Panc1 (cell line): ENCODE data around the gene HPN. TPM values are rescaled to one million over a fixed set of nuclear protein-coding genes. Genes with fewer than 3 reads are reported as not detected.

Experiments used
- ATAC-seq: fragments of 200-7000 bp; cut with Tn5 transposase; 2 replicates; pipeline ENCODE4 v1.9.1; 2020; ENCODE audit warnings: mild to moderate bottlenecking, moderate library complexity
- BruUV-seq: library from RNA; stranded (reverse); fragments of 400-500 nt; replicated peaks from 2 replicates; lab custom pipeline; 2021; lab: Mats Ljungman, UMichigan
- CTCF ChIA-PET: fragments of 300-600 bp; sonication (Branson Sonifier 250); formaldehyde crosslinking; loops from one replicate; lab custom pipeline; 2022; ENCODE audit warnings: antibody characterized with exemption; lab: Charles Lee
- POLR2A ChIA-PET: fragments of 300-600 bp; sonication (Branson Sonifier 250); formaldehyde crosslinking; loops from one replicate; lab custom pipeline; 2022; ENCODE audit warnings: antibody characterized with exemption; lab: Charles Lee
- DNase-seq: peaks from one replicate; pipeline ENCODE4 v3.0.0-alpha.2; 2010; ENCODE audit warnings: low read depth, low spot score
- H3K27ac ChIP-seq: 2 replicates; pipeline ENCODE4 v1.5.1; 2011; ENCODE audit warnings: mild to moderate bottlenecking, low read length, inconsistent platforms
- H3K27me3 ChIP-seq: fragments of 200-500 bp; sonication (Bioruptor generic); 2 replicates; pipeline ENCODE4 v1.6.0; 2014; ENCODE audit warnings: low read length, inconsistent platforms; ENCODE audit not compliant: control insufficient read depth, insufficient read depth
- H3K36me3 ChIP-seq: fragments of 200-500 bp; sonication (Bioruptor generic); 2 replicates; pipeline ENCODE4 v1.5.1; 2014; ENCODE audit warnings: inconsistent platforms, mild to moderate bottlenecking, low read length, moderate library complexity; ENCODE audit not compliant: control insufficient read depth, insufficient read depth
- H3K4me1 ChIP-seq: 2 replicates; pipeline ENCODE4 v1.5.1; 2011; ENCODE audit warnings: inconsistent platforms, mild to moderate bottlenecking, low read length, moderate library complexity; ENCODE audit not compliant: control insufficient read depth, insufficient read depth
- H3K4me3 ChIP-seq, 2 experiments: 2 replicates each; pipeline ENCODE4 v1.5.1; 2011 to 2012; ENCODE audit warnings: low read depth in 2 of 2, low read length in 2 of 2, mild to moderate bottlenecking in 2 of 2, inconsistent platforms in 1 of 2, moderate library complexity in 1 of 2
- H3K9me3 ChIP-seq: fragments of 200-500 bp; sonication (Bioruptor generic); 2 replicates; pipeline ENCODE4 v1.5.1; 2014; ENCODE audit warnings: low read depth, mild to moderate bottlenecking, inconsistent platforms, low read length, moderate library complexity; ENCODE audit not compliant: control insufficient read depth, insufficient read depth
- POLR2AphosphoS5 ChIP-seq: IDR thresholded peaks from 2 replicates; pipeline ENCODE4 v1.6.1; 2012; ENCODE audit warnings: mild to moderate bottlenecking, low read depth, low read length, moderate library complexity
- SIN3A ChIP-seq: IDR thresholded peaks from 2 replicates; pipeline ENCODE4 v1.6.1; 2012; ENCODE audit warnings: low read depth, mild to moderate bottlenecking, low read length, moderate library complexity, borderline replicate concordance; ENCODE audit not compliant: insufficient read depth
- TCF7L2 ChIP-seq: IDR thresholded peaks from 2 replicates; pipeline ENCODE4 v1.6.1; 2011; ENCODE audit warnings: mild to moderate bottlenecking, low read depth, low read length, inconsistent platforms
- in situ Hi-C: cut with HindIII; loops from 2 replicates; pipeline ENCODE4 v1.10.0; 2016; ENCODE audit warnings: low sequenced_read_pairs, low pct_unique_long_range_greater_than_20kb
- intact Hi-C: fragments of 100-400 bp; cut with micrococcal nuclease; formaldehyde crosslinking; loops from one replicate; pipeline ENCODE4 v1.10.0; 2022; ENCODE audit not compliant: unreplicated experiment
- total RNA-seq: library from RNA; stranded (reverse); gene quantifications from one replicate; pipeline ENCODE4 v1.2.1, GENCODE V29; 2021; ENCODE audit not compliant: unreplicated experiment
- TF ChIP-seq, protein P1 (sequence below), 2 experiments: IDR thresholded peaks; 2 replicates each; pipeline ENCODE4 v1.6.1; 2011 to 2012; ENCODE audit warnings: low read depth in 2 of 2, control low read depth in 1 of 2, low read length in 1 of 2, mild to moderate bottlenecking in 1 of 2, moderate library complexity in 1 of 2; ENCODE audit not compliant: insufficient read depth in 1 of 2
- TF ChIP-seq, protein P2 (sequence below): fragments of 450-650 bp; IDR thresholded peaks from 2 replicates; pipeline ENCODE4 v1.5.1; 2017; ENCODE audit warnings: mild to moderate bottlenecking

Gene HPN
- total RNA-seq, 1 experiment from 2014 or later, result 0.08 TPM

DNA sequence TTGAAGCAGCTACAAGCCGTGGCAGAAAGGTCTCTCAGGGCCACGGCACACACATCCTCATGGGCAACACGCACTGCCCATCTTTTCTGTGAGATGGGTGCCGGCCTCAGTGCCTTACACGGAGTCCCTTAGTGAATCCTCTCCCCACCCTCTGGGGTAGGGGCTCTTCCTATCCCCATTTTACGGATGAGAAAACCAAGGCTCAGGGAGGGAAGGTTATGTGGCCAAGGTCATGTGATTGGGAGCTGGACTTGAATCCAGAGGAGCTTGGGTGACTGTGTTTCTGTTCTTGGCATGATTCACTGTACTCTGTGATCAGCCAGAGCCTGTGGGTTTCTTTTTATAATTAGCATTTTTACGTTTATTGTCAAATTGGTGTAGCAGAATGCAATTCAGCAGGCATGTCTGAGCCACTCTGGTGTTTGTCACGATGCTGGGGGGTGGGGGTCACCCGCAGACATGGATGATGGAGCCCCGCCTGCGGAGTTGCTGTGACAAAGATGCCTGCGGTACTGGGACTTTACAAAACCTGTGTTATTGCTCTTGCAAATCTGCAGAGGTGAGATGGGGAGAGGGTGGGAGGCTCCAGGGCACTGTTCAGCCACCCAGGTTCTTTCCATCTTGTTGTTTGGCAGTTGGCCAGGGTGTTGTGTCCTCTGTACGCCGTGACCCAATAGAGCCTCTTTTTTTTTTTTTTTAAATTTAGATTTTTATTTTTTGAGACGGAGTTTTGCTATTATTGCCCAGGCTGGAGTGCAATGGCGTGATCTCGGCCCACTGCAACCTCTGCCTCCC is 6.7 kb upstream of the HPN start:
- ChIA-PET CTCF (no interaction called here), POLR2A (no interaction called here)
- Histone ChIP-seq H3K4me1 (peaks cover 2% of the 10 kb centered on the region), H3K9me3 (no peaks in the 10 kb centered on the region), H3K27me3 (peaks cover 3% of the 10 kb centered on the region; the same call in 1 of the 2 replicates), H3K4me3 (no peak overlapping the region), H3K27ac (no peak overlapping the region), H3K36me3 (no peaks in the 10 kb centered on the region)
- intact Hi-C loops, result no loop called here
- BruUV-seq, result no TSS peak
- ATAC-seq (no peak), DNase-seq (no peak)
- TF ChIP-seq, protein P1, sequence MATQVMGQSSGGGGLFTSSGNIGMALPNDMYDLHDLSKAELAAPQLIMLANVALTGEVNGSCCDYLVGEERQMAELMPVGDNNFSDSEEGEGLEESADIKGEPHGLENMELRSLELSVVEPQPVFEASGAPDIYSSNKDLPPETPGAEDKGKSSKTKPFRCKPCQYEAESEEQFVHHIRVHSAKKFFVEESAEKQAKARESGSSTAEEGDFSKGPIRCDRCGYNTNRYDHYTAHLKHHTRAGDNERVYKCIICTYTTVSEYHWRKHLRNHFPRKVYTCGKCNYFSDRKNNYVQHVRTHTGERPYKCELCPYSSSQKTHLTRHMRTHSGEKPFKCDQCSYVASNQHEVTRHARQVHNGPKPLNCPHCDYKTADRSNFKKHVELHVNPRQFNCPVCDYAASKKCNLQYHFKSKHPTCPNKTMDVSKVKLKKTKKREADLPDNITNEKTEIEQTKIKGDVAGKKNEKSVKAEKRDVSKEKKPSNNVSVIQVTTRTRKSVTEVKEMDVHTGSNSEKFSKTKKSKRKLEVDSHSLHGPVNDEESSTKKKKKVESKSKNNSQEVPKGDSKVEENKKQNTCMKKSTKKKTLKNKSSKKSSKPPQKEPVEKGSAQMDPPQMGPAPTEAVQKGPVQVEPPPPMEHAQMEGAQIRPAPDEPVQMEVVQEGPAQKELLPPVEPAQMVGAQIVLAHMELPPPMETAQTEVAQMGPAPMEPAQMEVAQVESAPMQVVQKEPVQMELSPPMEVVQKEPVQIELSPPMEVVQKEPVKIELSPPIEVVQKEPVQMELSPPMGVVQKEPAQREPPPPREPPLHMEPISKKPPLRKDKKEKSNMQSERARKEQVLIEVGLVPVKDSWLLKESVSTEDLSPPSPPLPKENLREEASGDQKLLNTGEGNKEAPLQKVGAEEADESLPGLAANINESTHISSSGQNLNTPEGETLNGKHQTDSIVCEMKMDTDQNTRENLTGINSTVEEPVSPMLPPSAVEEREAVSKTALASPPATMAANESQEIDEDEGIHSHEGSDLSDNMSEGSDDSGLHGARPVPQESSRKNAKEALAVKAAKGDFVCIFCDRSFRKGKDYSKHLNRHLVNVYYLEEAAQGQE (IDR thresholded peaks at IDR 0.05; ENCODE audit: insufficient read depth in 1 of 2, low read depth in 2 of 2, low read length in 1 of 2), result no peak
- no peak for TF ChIP-seq SIN3A
- no peak for TF ChIP-seq TCF7L2
- TF ChIP-seq, protein P2, sequence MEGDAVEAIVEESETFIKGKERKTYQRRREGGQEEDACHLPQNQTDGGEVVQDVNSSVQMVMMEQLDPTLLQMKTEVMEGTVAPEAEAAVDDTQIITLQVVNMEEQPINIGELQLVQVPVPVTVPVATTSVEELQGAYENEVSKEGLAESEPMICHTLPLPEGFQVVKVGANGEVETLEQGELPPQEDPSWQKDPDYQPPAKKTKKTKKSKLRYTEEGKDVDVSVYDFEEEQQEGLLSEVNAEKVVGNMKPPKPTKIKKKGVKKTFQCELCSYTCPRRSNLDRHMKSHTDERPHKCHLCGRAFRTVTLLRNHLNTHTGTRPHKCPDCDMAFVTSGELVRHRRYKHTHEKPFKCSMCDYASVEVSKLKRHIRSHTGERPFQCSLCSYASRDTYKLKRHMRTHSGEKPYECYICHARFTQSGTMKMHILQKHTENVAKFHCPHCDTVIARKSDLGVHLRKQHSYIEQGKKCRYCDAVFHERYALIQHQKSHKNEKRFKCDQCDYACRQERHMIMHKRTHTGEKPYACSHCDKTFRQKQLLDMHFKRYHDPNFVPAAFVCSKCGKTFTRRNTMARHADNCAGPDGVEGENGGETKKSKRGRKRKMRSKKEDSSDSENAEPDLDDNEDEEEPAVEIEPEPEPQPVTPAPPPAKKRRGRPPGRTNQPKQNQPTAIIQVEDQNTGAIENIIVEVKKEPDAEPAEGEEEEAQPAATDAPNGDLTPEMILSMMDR, result no peak
- no peak for TF ChIP-seq POLR2AphosphoS5
- in situ Hi-C loops, result no loop called here

DNA sequence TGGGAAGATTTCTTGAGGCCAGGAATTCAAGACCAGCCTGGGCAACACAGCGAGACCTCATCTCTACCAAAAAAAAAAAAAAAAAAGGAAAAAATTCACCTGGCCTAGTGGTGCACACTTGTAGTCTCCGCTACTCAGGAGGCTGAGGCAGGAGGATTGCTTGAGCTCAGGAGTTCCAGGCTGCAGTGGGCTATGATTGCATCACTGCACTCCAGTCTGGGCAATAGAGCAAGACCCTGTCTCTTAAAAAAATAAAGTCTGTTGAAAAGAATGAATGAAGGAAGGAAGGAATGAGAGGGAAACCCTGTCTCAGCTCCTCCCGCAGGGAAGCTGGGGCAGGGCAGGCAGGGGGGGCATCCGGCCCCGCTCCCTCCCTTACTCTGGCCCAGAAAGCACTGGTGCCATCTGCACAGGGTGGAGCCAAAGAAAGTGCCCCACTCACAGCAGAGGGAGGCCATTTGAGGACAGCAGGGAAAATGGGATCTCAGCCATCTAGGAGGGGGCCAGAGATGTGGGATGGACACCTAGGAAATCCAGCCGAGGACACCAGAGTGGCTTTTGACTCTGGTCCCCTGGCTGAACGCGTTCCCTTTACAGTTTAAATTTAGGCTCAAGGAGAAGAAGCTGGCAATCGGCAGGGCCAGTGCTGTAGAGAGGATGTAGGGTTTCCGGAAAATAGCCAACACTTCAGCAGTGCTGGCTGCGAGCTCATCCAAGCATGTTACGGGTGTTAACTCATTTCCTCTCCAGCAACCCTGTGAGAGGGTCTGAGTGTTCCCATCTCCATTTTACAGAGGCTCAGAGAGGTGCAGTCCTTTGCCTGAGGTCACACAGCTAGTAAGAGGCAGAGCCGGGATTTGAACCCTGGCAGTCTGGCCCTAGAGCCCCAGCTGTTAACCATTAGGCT is 3.6 kb upstream of the HPN start:
- ATAC-seq (no peak), DNase-seq (no peak)
- Histone ChIP-seq H3K36me3 (no peaks in the 10 kb centered on the region), H3K27me3 (no peaks in the 10 kb centered on the region), H3K4me1 (peaks cover 10% of the 10 kb centered on the region), H3K27ac (no peak overlapping the region), H3K4me3 (no peak overlapping the region), H3K9me3 (no peaks in the 10 kb centered on the region)
- intact Hi-C loops, result no loop called here
- TF ChIP-seq POLR2AphosphoS5 (no peak), SIN3A (no peak), TCF7L2 (no peak)
- TF ChIP-seq, protein P1 (IDR thresholded peaks at IDR 0.05; ENCODE audit: insufficient read depth in 1 of 2, low read depth in 2 of 2, low read length in 1 of 2), result no peak
- TF ChIP-seq, protein P2, result no peak
- no TSS peak for BruUV-seq
- ChIA-PET POLR2A (no interaction called here), CTCF (interaction anchor here (0.6 to 1.2 kb wide), 4 partner anchors 8 to 29 kb away, joined by 3 to 5 read pairs (median 4); no protein-coding TSS in a partner anchor)
- in situ Hi-C loops, result no loop called here
